HG02623 (cell line): ENCODE measurements around the gene TBC1D2B.
"Not testable (repeated sequence)": the region's sequence is repeated elsewhere in the genome, so short reads cannot be mapped to it uniquely, and the experiment has no call there.

Experiments used
- ATAC-seq: cut with Tn5 transposase; IDR thresholded peaks from one replicate; pipeline ENCODE4 v1.9.1; 2021; ENCODE audit warnings: moderate library complexity; ENCODE audit not compliant: unreplicated experiment

The TBC1D2B gene

GRCh38 chr15:77992356-77993222 is 84.9 kb downstream of the TBC1D2B start:
- ATAC-seq, result no peak

GRCh38 chr15:77991658-77992201 is 85.8 kb downstream of the TBC1D2B start:
- not testable (repeated sequence) for ATAC-seq

- ATAC-seq, result no peak
Measured at GRCh38 chr15:77991029-77991406, 86.5 kb downstream of the TBC1D2B start.

GRCh38 chr15:77989296-77990143 is 88.0 kb downstream of the TBC1D2B start:
- ATAC-seq, result no peak

GRCh38 chr15:77988347-77989295 is 88.9 kb downstream of the TBC1D2B start:
- no peak for ATAC-seq

- ATAC-seq, result not testable (repeated sequence)
Measured at GRCh38 chr15:77987765-77988136, 89.8 kb downstream of the TBC1D2B start.

GRCh38 chr15:77986891-77987764 is 90.4 kb downstream of the TBC1D2B start:
- ATAC-seq, result no peak

- no peak for ATAC-seq
Measured at GRCh38 chr15:77985931-77986480, 91.5 kb downstream of the TBC1D2B start.

- ATAC-seq, result no peak
Measured at GRCh38 chr15:77985031-77985930, 92.2 kb downstream of the TBC1D2B start.

- no peak for ATAC-seq
Measured at GRCh38 chr15:77984446-77984861, 93.1 kb downstream of the TBC1D2B start.

GRCh38 chr15:77983708-77984445 is 93.6 kb downstream of the TBC1D2B start:
- ATAC-seq, result no peak

- ATAC-seq, result no peak
Measured at GRCh38 chr15:77983091-77983707, 94.3 kb downstream of the TBC1D2B start.

- no peak for ATAC-seq
Measured at GRCh38 chr15:77982127-77982490, 95.4 kb downstream of the TBC1D2B start.

GRCh38 chr15:77981281-77982126 is 96.0 kb downstream of the TBC1D2B start:
- ATAC-seq, result no peak

GRCh38 chr15:77980674-77981073 is 96.8 kb downstream of the TBC1D2B start:
- ATAC-seq, result not testable (repeated sequence)

- no peak for ATAC-seq
Measured at GRCh38 chr15:77980098-77980497, 97.4 kb downstream of the TBC1D2B start.
